ENCODE data around the gene GCLC.

DNA sequence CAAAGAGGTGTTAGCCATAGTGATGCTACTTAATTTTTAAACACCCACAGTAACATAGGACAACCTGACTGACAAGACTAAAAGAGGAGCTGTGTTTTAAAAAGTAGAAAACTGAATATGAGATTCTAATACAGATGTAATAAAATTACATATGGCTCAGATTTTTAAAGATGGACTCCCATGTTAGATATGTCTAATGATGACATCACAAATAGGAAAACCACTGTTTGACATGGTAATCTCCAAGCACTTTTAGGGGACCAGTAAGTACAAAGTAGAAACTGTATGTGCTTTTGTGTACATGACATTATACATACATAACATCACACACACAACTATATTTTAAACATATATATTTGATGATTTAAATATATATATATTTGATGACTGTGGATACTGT lies 16.8 kb downstream of the GCLC start:
- TF ChIP-seq, protein P1, sequence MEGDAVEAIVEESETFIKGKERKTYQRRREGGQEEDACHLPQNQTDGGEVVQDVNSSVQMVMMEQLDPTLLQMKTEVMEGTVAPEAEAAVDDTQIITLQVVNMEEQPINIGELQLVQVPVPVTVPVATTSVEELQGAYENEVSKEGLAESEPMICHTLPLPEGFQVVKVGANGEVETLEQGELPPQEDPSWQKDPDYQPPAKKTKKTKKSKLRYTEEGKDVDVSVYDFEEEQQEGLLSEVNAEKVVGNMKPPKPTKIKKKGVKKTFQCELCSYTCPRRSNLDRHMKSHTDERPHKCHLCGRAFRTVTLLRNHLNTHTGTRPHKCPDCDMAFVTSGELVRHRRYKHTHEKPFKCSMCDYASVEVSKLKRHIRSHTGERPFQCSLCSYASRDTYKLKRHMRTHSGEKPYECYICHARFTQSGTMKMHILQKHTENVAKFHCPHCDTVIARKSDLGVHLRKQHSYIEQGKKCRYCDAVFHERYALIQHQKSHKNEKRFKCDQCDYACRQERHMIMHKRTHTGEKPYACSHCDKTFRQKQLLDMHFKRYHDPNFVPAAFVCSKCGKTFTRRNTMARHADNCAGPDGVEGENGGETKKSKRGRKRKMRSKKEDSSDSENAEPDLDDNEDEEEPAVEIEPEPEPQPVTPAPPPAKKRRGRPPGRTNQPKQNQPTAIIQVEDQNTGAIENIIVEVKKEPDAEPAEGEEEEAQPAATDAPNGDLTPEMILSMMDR (IDR thresholded peaks at IDR 0.05; ENCODE audit: low read depth, low read length): no peak
- TF ChIP-seq EZH2phosphoT487 (IDR thresholded peaks at IDR 0.05; ENCODE audit: low read depth): no peak
